CD4-positive, CD25-positive, alpha-beta regulatory T cell (primary cell): ENCODE results near the gene TXN2. TPM values are rescaled to one million over a fixed set of nuclear protein-coding genes. Genes with fewer than 3 reads are reported as not detected.
"Not testable (repeated sequence)": the region's sequence is repeated elsewhere in the genome, so short reads cannot be mapped to it uniquely, and the experiment has no call there.

Experiments
- ATAC-seq, 2 donors: fragments of 150-1000 bp; cut with Tn5 transposase; one replicate each; pipeline ENCODE4 v1.10.0; 2021; ENCODE audit warnings: low read depth in 2 of 2, moderate number of reproducible peaks in 2 of 2, moderate library complexity in 1 of 2
- DNase-seq, 3 donors: peaks; one replicate each; pipeline versions ENCODE4 v3.0.0 to v3.0.0-alpha.2; 2012 to 2022; ENCODE audit warnings: mixed read lengths in 1 of 3
- H3K27ac ChIP-seq: one replicate; pipeline ENCODE4 v1.7.0; 2013; ENCODE audit warnings: mild to moderate bottlenecking, low read length; ENCODE audit not compliant: insufficient read depth, poor library complexity, severe bottlenecking
- H3K27me3 ChIP-seq: one replicate; pipeline ENCODE4 v1.7.0; 2013; ENCODE audit warnings: low read length; ENCODE audit not compliant: control insufficient read depth, insufficient read depth
- H3K36me3 ChIP-seq: one replicate; pipeline ENCODE4 v1.7.0; 2013; ENCODE audit warnings: mild to moderate bottlenecking, low read length, moderate library complexity; ENCODE audit not compliant: control insufficient read depth, insufficient read depth
- H3K4me1 ChIP-seq: 2 replicates; pipeline ENCODE4 v1.7.0; 2013; ENCODE audit warnings: mild to moderate bottlenecking, low read length; ENCODE audit not compliant: insufficient read depth, control insufficient read depth, poor library complexity, severe bottlenecking
- H3K4me3 ChIP-seq: one replicate; pipeline ENCODE4 v1.7.0; 2013; ENCODE audit warnings: low read depth, mild to moderate bottlenecking, low read length, moderate library complexity
- H3K9me3 ChIP-seq, 2 experiments: 1 replicate in 1 of 2; 2 replicates in 1 of 2; pipeline ENCODE4 v1.7.0; 2013; ENCODE audit warnings: low read length in 2 of 2, mild to moderate bottlenecking in 1 of 2, moderate library complexity in 1 of 2; ENCODE audit not compliant: control insufficient read depth in 2 of 2
- H3K27ac Mint-ChIP-seq, 3 donors: one replicate each; pipeline ENCODE4 v1.8.0; 2020 to 2022; ENCODE audit warnings: mild to moderate bottlenecking in 3 of 3, mixed read lengths in 3 of 3, moderate library complexity in 2 of 3
- H3K27me3 Mint-ChIP-seq: one replicate; pipeline ENCODE4 v1.8.0; 2022; ENCODE audit warnings: mild to moderate bottlenecking, mixed read lengths
- H3K36me3 Mint-ChIP-seq: one replicate; pipeline ENCODE4 v1.8.0; 2020; ENCODE audit warnings: mixed read lengths
- H3K4me1 Mint-ChIP-seq, 4 donors: one replicate each; pipeline ENCODE4 v1.8.0; 2020 to 2022; ENCODE audit warnings: mixed read lengths in 4 of 4, mild to moderate bottlenecking in 1 of 4
- H3K4me3 Mint-ChIP-seq, 4 donors: one replicate each; pipeline ENCODE4 v1.8.0; 2020 to 2022; ENCODE audit warnings: mild to moderate bottlenecking in 4 of 4, mixed read lengths in 4 of 4, moderate library complexity in 3 of 4
- H3K9me3 Mint-ChIP-seq, 7 donors: one replicate each; pipeline ENCODE4 v1.8.0; 2020 to 2022; ENCODE audit warnings: mixed read lengths in 7 of 7, mild to moderate bottlenecking in 3 of 7, moderate library complexity in 2 of 7
- polyA plus RNA-seq, 4 donors: library from polyadenylated mRNA; unstranded; fragments of 300-500 nt; fragmentation: Illumina TruSeq; gene quantifications; one replicate each; pipeline ENCODE4 v1.2.3, GENCODE V29; 2021
- total RNA-seq: library from RNA; stranded (reverse); gene quantifications from one replicate; pipeline ENCODE4 v1.2.3, GENCODE V29; 2022

TXN2 gene
- total RNA-seq = 31.5 TPM
- 100 to 1,000 TPM in 3 of 4 donors, 10 to 100 TPM in 1; 98.2 to 132 (median 106) TPM for polyA plus RNA-seq

GRCh38 chr22:36481393-36482168 lies at the start of gene TXN2:
Gene TXN2 (minus strand): TSS chr22:36481640. CDS start chr22:36480837, 803 bp downstream.
- Mint-ChIP-seq H3K9me3 (peaks cover 0 to 2% (median 0%) of the 10 kb centered on the region in 7 donors), H3K4me1 (peaks cover 4 to 24% (median 18%) of the 10 kb centered on the region in 4 donors), H3K27ac (peak within 1 kb of the TSS; percentile 93 to 98 (median 98)), H3K4me3 (peak within 1 kb of the TSS; percentile 94 to 99 (median 96)), H3K27me3 (peaks cover 12% of the 10 kb centered on the region), H3K36me3 (peaks cover 4% of the 10 kb centered on the region)
- no peaks in the 10 kb centered on the region for H3K27me3 ChIP-seq
- ATAC-seq (peak; percentile 85 to 88), DNase-seq (peak; percentile 96 to 98 (median 96))
- H3K27ac ChIP-seq = peak within 1 kb of the TSS; percentile 96
- H3K36me3 ChIP-seq = peaks cover 9% of the 10 kb centered on the region
- H3K4me1 ChIP-seq = peaks cover 17% of the 10 kb centered on the region
- peak within 1 kb of the TSS; percentile 97 for H3K4me3 ChIP-seq
- H3K9me3 ChIP-seq = peaks cover 0 to 1% of the 10 kb centered on the region in 2 experiments

- H3K9me3 Mint-ChIP-seq = no peaks in the 10 kb centered on the region
- H3K36me3 Mint-ChIP-seq = peaks cover 21% of the 10 kb centered on the region
- H3K27me3 ChIP-seq = no peaks in the 10 kb centered on the region
- ATAC-seq = peak; percentile 93 to 94
- H3K27me3 Mint-ChIP-seq = peaks cover 11% of the 10 kb centered on the region
- peak within 1 kb of the TSS; percentile 93 for H3K27ac ChIP-seq
- H3K4me1 Mint-ChIP-seq = peaks cover 5 to 34% (median 19%) of the 10 kb centered on the region in 4 donors
- peak within 1 kb of the TSS; percentile 97 to 98 (median 98) for H3K27ac Mint-ChIP-seq
- H3K4me3 Mint-ChIP-seq = peak within 1 kb of the TSS; percentile 87 to 96 (median 94)
- H3K4me1 ChIP-seq = peaks cover 22% of the 10 kb centered on the region
- DNase-seq = peak; percentile 98 to 100 (median 99)
- no peaks in the 10 kb centered on the region for H3K9me3 ChIP-seq
- H3K4me3 ChIP-seq = peak within 1 kb of the TSS; percentile 95
- H3K36me3 ChIP-seq = peaks cover 32% of the 10 kb centered on the region
Measured at GRCh38 chr22:36528795-36529751, 47.6 kb upstream of the TXN2 start, which contains the start of gene EIF3D. Gene EIF3D (minus strand): TSS chr22:36529166. CDS start chr22:36526121, 3,045 bp downstream.

GRCh38 chr22:36528341-36528740 lies 46.9 kb upstream of the TXN2 start:
- no peak for DNase-seq
- peaks cover 28% of the 10 kb centered on the region for H3K36me3 Mint-ChIP-seq
- Histone ChIP-seq H3K4me3 (peak overlapping the region; percentile 95), H3K36me3 (peaks cover 39% of the 10 kb centered on the region), H3K4me1 (peaks cover 22% of the 10 kb centered on the region), H3K9me3 (no peaks in the 10 kb centered on the region), H3K27ac (peak overlapping the region; percentile 93), H3K27me3 (no peaks in the 10 kb centered on the region)
- H3K9me3 Mint-ChIP-seq = no peaks in the 10 kb centered on the region
- H3K27me3 Mint-ChIP-seq = peaks cover 11% of the 10 kb centered on the region
- H3K27ac Mint-ChIP-seq = peak overlapping the region; percentile 97 to 98 (median 98)
- peak overlapping the region; percentile 87 to 96 (median 94) for H3K4me3 Mint-ChIP-seq
- ATAC-seq = no peak
- peaks cover 5 to 35% (median 19%) of the 10 kb centered on the region in 4 donors for H3K4me1 Mint-ChIP-seq

GRCh38 chr22:36522662-36523061 lies 41.2 kb upstream of the TXN2 start:
- Mint-ChIP-seq H3K9me3 (no peaks in the 10 kb centered on the region), H3K27me3 (no peaks in the 10 kb centered on the region), H3K36me3 (peaks cover 57% of the 10 kb centered on the region), H3K4me1 (peaks cover 5 to 21% (median 13%) of the 10 kb centered on the region in 4 donors), H3K4me3 (peak overlapping the region in 1 of 4 donors; percentile 47), H3K27ac (no peak overlapping the region)
- Histone ChIP-seq H3K4me1 (peaks cover 3% of the 10 kb centered on the region), H3K9me3 (no peaks in the 10 kb centered on the region), H3K4me3 (no peak overlapping the region), H3K27me3 (no peaks in the 10 kb centered on the region), H3K27ac (no peak overlapping the region), H3K36me3 (peaks cover 95% of the 10 kb centered on the region)
- no peak for ATAC-seq
- no peak for DNase-seq

- H3K27me3 Mint-ChIP-seq = no peaks in the 10 kb centered on the region
- Histone ChIP-seq H3K27ac (no peak overlapping the region), H3K36me3 (peaks cover 100% of the 10 kb centered on the region), H3K9me3 (no peaks in the 10 kb centered on the region), H3K4me3 (no peak overlapping the region), H3K4me1 (no peaks in the 10 kb centered on the region), H3K27me3 (no peaks in the 10 kb centered on the region)
- peaks cover 0 to 6% (median 2%) of the 10 kb centered on the region in 4 donors for H3K4me1 Mint-ChIP-seq
- H3K27ac Mint-ChIP-seq = no peak overlapping the region
- no peak for DNase-seq
- H3K9me3 Mint-ChIP-seq = no peaks in the 10 kb centered on the region
- ATAC-seq = no peak
- peak overlapping the region in 1 of 4 donors; percentile 87 for H3K4me3 Mint-ChIP-seq
- H3K36me3 Mint-ChIP-seq = peaks cover 64% of the 10 kb centered on the region
Measured at GRCh38 chr22:36520423-36520822, 39.0 kb upstream of the TXN2 start.

- not testable (repeated sequence) for ATAC-seq
- H3K36me3 Mint-ChIP-seq = peaks cover 66% of the 10 kb centered on the region
Measured at GRCh38 chr22:36519906-36520305, 38.5 kb upstream of the TXN2 start.

GRCh38 chr22:36514766-36515165 lies 33.3 kb upstream of the TXN2 start:
- no peaks in the 10 kb centered on the region for H3K9me3 ChIP-seq
- no peak overlapping the region for H3K27ac ChIP-seq
- H3K27me3 ChIP-seq = no peaks in the 10 kb centered on the region
- Mint-ChIP-seq H3K27ac (no peak overlapping the region), H3K4me1 (peaks cover 3 to 14% (median 5%) of the 10 kb centered on the region in 4 donors), H3K4me3 (no peak overlapping the region), H3K9me3 (peaks cover 0 to 1% (median 0%) of the 10 kb centered on the region in 7 donors), H3K36me3 (peaks cover 67% of the 10 kb centered on the region), H3K27me3 (no peaks in the 10 kb centered on the region)
- DNase-seq (no peak), ATAC-seq (no peak)
- no peak overlapping the region for H3K4me3 ChIP-seq
- H3K4me1 ChIP-seq = no peaks in the 10 kb centered on the region
- peaks cover 90% of the 10 kb centered on the region for H3K36me3 ChIP-seq

More at GRCh38 chr22:36519906-36520305, 38.5 kb upstream of the TXN2 start:
- not testable (repeated sequence) for H3K4me1 ChIP-seq, H3K9me3 ChIP-seq, H3K27me3 ChIP-seq, H3K4me1 Mint-ChIP-seq, H3K27ac ChIP-seq, H3K4me3 ChIP-seq, H3K27me3 Mint-ChIP-seq, H3K9me3 Mint-ChIP-seq, DNase-seq
- Mint-ChIP-seq H3K27ac (peak overlapping the region in 1 of 3 donors; percentile 32), H3K4me3 (peak overlapping the region in 1 of 4 donors; percentile 87)
- H3K36me3 ChIP-seq = peaks cover 98% of the 10 kb centered on the region
